ENCODE data around the gene KDM5B. TPM values are rescaled to one million over a fixed set of nuclear protein-coding genes. Genes with fewer than 3 reads are reported as not detected.

The KDM5B gene
- total RNA-seq, 1 experiment from 2014 or later, result 71.2 TPM

DNA sequence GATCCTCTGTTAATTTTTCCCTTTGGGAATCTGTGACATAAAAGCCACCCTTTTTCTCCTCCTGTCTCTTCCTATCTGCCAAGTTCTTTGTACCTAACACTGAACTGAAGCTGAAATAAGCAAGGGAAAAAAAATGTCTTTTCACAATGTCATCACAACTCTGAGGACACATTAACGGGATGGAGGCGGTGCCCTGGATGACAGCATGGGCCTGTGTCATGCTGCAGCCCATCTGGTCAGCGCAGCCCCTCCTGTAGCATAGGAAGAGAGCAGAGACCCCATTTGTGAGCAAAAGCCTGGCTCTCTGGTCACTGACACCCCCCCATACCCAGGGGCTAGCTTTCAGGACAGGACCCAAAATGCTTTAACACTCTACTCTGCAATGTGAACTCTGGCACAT is 120.4 kb downstream of the KDM5B start:
- intact Hi-C loops (cut with micrococcal nuclease; ENCODE audit: unreplicated experiment), result no loop called here
- no peak for DNase-seq (ENCODE audit: low spot score)
- ChIA-PET CTCF (no interaction called here), POLR2A (ENCODE audit: low non-redundant PET) (no interaction called here)
- Histone ChIP-seq H3K27ac (ENCODE audit: low read depth, low read length, poor library complexity, severe bottlenecking) (no peak overlapping the region), H3K36me3 (ENCODE audit: insufficient read depth, low read length, poor library complexity, severe bottlenecking) (no peaks in the 10 kb centered on the region), H3K4me3 (ENCODE audit: low read depth, low read length, poor library complexity, severe bottlenecking) (no peak overlapping the region), H3K4me1 (ENCODE audit: insufficient read depth, low read length, poor library complexity, severe bottlenecking) (no peaks in the 10 kb centered on the region), H3K27me3 (replicated peaks; ENCODE audit: insufficient read depth, low read depth, low read length, poor library complexity) (peaks cover 71% of the 10 kb centered on the region), H3K9me3 (ENCODE audit: low read depth, low read length, poor library complexity, severe bottlenecking) (no peaks in the 10 kb centered on the region)
- TF ChIP-seq CTCF (conservative IDR thresholded peaks at IDR 0.05; ENCODE audit: low read depth, low read length), result no peak
- TF ChIP-seq EZH2 (IDR thresholded peaks at IDR 0.05; ENCODE audit: borderline replicate concordance, low read depth, low read length, poor library complexity, severe bottlenecking), result no peak
- BruUV-seq (replicated peaks), result no TSS peak

- H3K36me3 ChIP-seq (ENCODE audit: insufficient read depth, low read length, poor library complexity, severe bottlenecking), result no peaks in the 10 kb centered on the region
- CTCF ChIA-PET, result no interaction called here
- intact Hi-C loops (cut with micrococcal nuclease; ENCODE audit: unreplicated experiment), result no loop called here
- no TSS peak for BruUV-seq (replicated peaks)
- DNase-seq (ENCODE audit: low spot score), result no peak
- no peaks in the 10 kb centered on the region for H3K9me3 ChIP-seq (ENCODE audit: low read depth, low read length, poor library complexity, severe bottlenecking)
- no peak for TF ChIP-seq CTCF (conservative IDR thresholded peaks at IDR 0.05; ENCODE audit: low read depth, low read length)
- TF ChIP-seq EZH2 (IDR thresholded peaks at IDR 0.05; ENCODE audit: borderline replicate concordance, low read depth, low read length, poor library complexity, severe bottlenecking), result no peak
- POLR2A ChIA-PET (ENCODE audit: low non-redundant PET), result no interaction called here
- H3K4me3 ChIP-seq (ENCODE audit: low read depth, low read length, poor library complexity, severe bottlenecking), result no peak overlapping the region
- H3K27me3 ChIP-seq (replicated peaks; ENCODE audit: insufficient read depth, low read depth, low read length, poor library complexity), result peaks cover 73% of the 10 kb centered on the region
- no peak overlapping the region for H3K27ac ChIP-seq (ENCODE audit: low read depth, low read length, poor library complexity, severe bottlenecking)
- H3K4me1 ChIP-seq (ENCODE audit: insufficient read depth, low read length, poor library complexity, severe bottlenecking), result no peaks in the 10 kb centered on the region
Measured at GRCh38 chr1:202687370-202687769, 120.9 kb downstream of the KDM5B start.

- BruUV-seq (replicated peaks), result no TSS peak
Measured at GRCh38 chr1:202685641-202686040, 122.6 kb downstream of the KDM5B start.

More at GRCh38 chr1:202685641-202686040, 122.6 kb downstream of the KDM5B start:
- POLR2A ChIA-PET (ENCODE audit: low non-redundant PET), result no interaction called here
- Histone ChIP-seq H3K9me3 (ENCODE audit: low read depth, low read length, poor library complexity, severe bottlenecking) (no peaks in the 10 kb centered on the region), H3K4me3 (ENCODE audit: low read depth, low read length, poor library complexity, severe bottlenecking) (no peak overlapping the region), H3K27ac (ENCODE audit: low read depth, low read length, poor library complexity, severe bottlenecking) (no peak overlapping the region), H3K4me1 (ENCODE audit: insufficient read depth, low read length, poor library complexity, severe bottlenecking) (no peaks in the 10 kb centered on the region), H3K27me3 (replicated peaks; ENCODE audit: insufficient read depth, low read depth, low read length, poor library complexity) (peaks cover 80% of the 10 kb centered on the region), H3K36me3 (ENCODE audit: insufficient read depth, low read length, poor library complexity, severe bottlenecking) (no peaks in the 10 kb centered on the region)
- no peak for DNase-seq (ENCODE audit: low spot score)
- TF ChIP-seq EZH2 (IDR thresholded peaks at IDR 0.05; ENCODE audit: borderline replicate concordance, low read depth, low read length, poor library complexity, severe bottlenecking) (no peak), CTCF (conservative IDR thresholded peaks at IDR 0.05; ENCODE audit: low read depth, low read length) (no peak)
- CTCF ChIA-PET, result no interaction called here
- intact Hi-C loops (cut with micrococcal nuclease; ENCODE audit: unreplicated experiment), result no loop called here
